ENCODE results near the gene TUBG1. TPM values are rescaled to one million over a fixed set of nuclear protein-coding genes. Genes with fewer than 3 reads are reported as not detected.

The TUBG1 gene
- polyA plus RNA-seq, 4 donors: 22.8 to 43.3 (median 33.3) TPM

Other genes with a start within 250 kb of the TUBG1 start
- 100 to 1,000 TPM in 1 of 4 donors, 10 to 100 TPM in 3; 49.0 to 132 (median 66.1) TPM for gene STAT3, start 221.2 kb upstream of the TUBG1 start, polyA plus RNA-seq
- 10 to 100 TPM in 3 of 4 donors, 1 to 10 TPM in 1; 2.7 to 81.0 (median 16.3) TPM for gene CAVIN1, start 186.4 kb upstream of the TUBG1 start, polyA plus RNA-seq
- 100 to 1,000 TPM in 1 of 4 donors, 10 to 100 TPM in 3; 38.7 to 125 (median 69.2) TPM for gene ATP6V0A1, start 150.8 kb upstream of the TUBG1 start, polyA plus RNA-seq
- 10 to 100 TPM; 25.3 to 47.0 (median 32.7) TPM for gene NAGLU, start 73.4 kb upstream of the TUBG1 start, polyA plus RNA-seq
- gene HSD17B1, start 56.8 kb upstream of the TUBG1 start, polyA plus RNA-seq: 1 to 10 TPM; 2.0 to 2.7 (median 2.3) TPM
- gene COASY, start 47.5 kb upstream of the TUBG1 start, polyA plus RNA-seq: 100 to 1,000 TPM in 2 of 4 donors, 10 to 100 TPM in 2; 72.6 to 153 (median 101) TPM
- gene MLX, start 42.6 kb upstream of the TUBG1 start, polyA plus RNA-seq: 100 to 1,000 TPM in 2 of 4 donors, 10 to 100 TPM in 2; 46.5 to 144 (median 89.4) TPM
- 1 to 10 TPM in 3 of 4 donors, under 1 TPM in 1; 0.89 to 5.7 (median 3.5) TPM for gene PSMC3IP, start 32.0 kb upstream of the TUBG1 start, polyA plus RNA-seq
- gene RETREG3, start 309 bp upstream of the TUBG1 start, polyA plus RNA-seq: 10 to 100 TPM in 3 of 4 donors, 1 to 10 TPM in 1; 8.4 to 42.3 (median 17.0) TPM
- 10 to 100 TPM in 1 of 4 donors, 1 to 10 TPM in 3; 1.3 to 15.4 (median 4.9) TPM for gene TUBG2, start 49.6 kb downstream of the TUBG1 start, polyA plus RNA-seq
- gene PLEKHH3, start 67.3 kb downstream of the TUBG1 start, polyA plus RNA-seq: 10 to 100 TPM in 2 of 4 donors, 1 to 10 TPM in 2; 2.2 to 13.4 (median 9.0) TPM
- 1 to 10 TPM in 2 of 4 donors, under 1 TPM in 1, not detected in 1; 0.38 to 4.6 (median 1.1) TPM for gene CCR10, start 72.2 kb downstream of the TUBG1 start, polyA plus RNA-seq
- 1 to 10 TPM in 2 of 4 donors, under 1 TPM in 1, not detected in 1; 0.54 to 2.7 (median 2.5) TPM for gene CNTNAP1, start 72.8 kb downstream of the TUBG1 start, polyA plus RNA-seq
- gene EZH1, start 135.4 kb downstream of the TUBG1 start, polyA plus RNA-seq: 10 to 100 TPM in 3 of 4 donors, 1 to 10 TPM in 1; 8.1 to 33.0 (median 13.0) TPM
- 10 to 100 TPM in 2 of 4 donors, 1 to 10 TPM in 2; 1.1 to 48.2 (median 16.4) TPM for gene RAMP2, start 151.5 kb downstream of the TUBG1 start, polyA plus RNA-seq
- 100 to 1,000 TPM in 2 of 4 donors, 10 to 100 TPM in 2; 85.7 to 117 (median 94.3) TPM for gene VPS25, start 163.8 kb downstream of the TUBG1 start, polyA plus RNA-seq
- 10 to 100 TPM in 1 of 4 donors, 1 to 10 TPM in 2, under 1 TPM in 1; 0.67 to 25.6 (median 1.5) TPM for gene WNK4, start 170.9 kb downstream of the TUBG1 start, polyA plus RNA-seq
- 100 to 1,000 TPM; 101 to 317 (median 296) TPM for gene COA3, start 189.0 kb downstream of the TUBG1 start, polyA plus RNA-seq
- 1 to 10 TPM in 1 of 4 donors, under 1 TPM in 1, not detected in 2; 0.52 to 2.3 TPM for gene CNTD1, start 189.2 kb downstream of the TUBG1 start, polyA plus RNA-seq
- gene BECN1, start 214.6 kb downstream of the TUBG1 start, polyA plus RNA-seq: 10 to 100 TPM; 73.5 to 96.8 (median 81.1) TPM
- gene PSME3, start 223.7 kb downstream of the TUBG1 start, polyA plus RNA-seq: 10 to 100 TPM; 49.9 to 93.0 (median 61.2) TPM
- gene AOC2, start 234.9 kb downstream of the TUBG1 start, polyA plus RNA-seq: 1 to 10 TPM in 2 of 4 donors, under 1 TPM in 2; 0.54 to 1.3 (median 0.89) TPM
- gene AOC3, start 241.5 kb downstream of the TUBG1 start, polyA plus RNA-seq: 10 to 100 TPM in 1 of 4 donors, 1 to 10 TPM in 3; 1.3 to 30.0 (median 3.1) TPM